SU-DHL-6 (cell line): ENCODE data around the gene H19.

Experiments
- CTCF ChIP-seq: fragments of 200-600 bp; sonication (generic); IDR thresholded peaks from one replicate; pipeline ENCODE4 v1.5.1; 2017; ENCODE audit warnings: antibody characterized with exemption, mild to moderate bottlenecking, low read length, moderate library complexity; ENCODE audit not compliant: insufficient read depth, poor library complexity, severe bottlenecking
- EZH2phosphoT487 ChIP-seq: fragments of 200-600 bp; sonication (generic), shearing (Covaris generic); conservative IDR thresholded peaks from 2 replicates; pipeline ENCODE4 v1.6.1; 2018; ENCODE audit warnings: mild to moderate bottlenecking, antibody characterized with exemption, low read length, moderate library complexity, mixed read lengths

GRCh38 chr11:1953489-1954266 is 44.0 kb downstream of the H19 start:
- TF ChIP-seq CTCF: no peak
- no peak for TF ChIP-seq EZH2phosphoT487
